K562 (cell line): ENCODE data around the gene TARS3. TPM values are rescaled to one million over a fixed set of nuclear protein-coding genes. Genes with fewer than 3 reads are reported as not detected.

Experiments
- ATAC-seq: fragments of 200-7000 bp; cut with Tn5 transposase; 3 replicates; pipeline ENCODE4 v1.9.1; 2020; ENCODE audit warnings: moderate library complexity
- BruUV-seq: library from RNA; stranded (reverse); fragments of 400-500 nt; replicated peaks from 2 replicates; lab custom pipeline; 2021; lab: Mats Ljungman, UMichigan
- CTCF ChIA-PET: fragments of 300-600 bp; formaldehyde crosslinking; extraction: SDS; loops from one replicate; lab custom pipeline; 2021; ENCODE audit warnings: low intra/inter-chr PET ratio; lab: Yijun Ruan, JAX
- POLR2A ChIA-PET: fragments of 300-600, 350-650 bp; sonication (Branson Sonifier 250); formaldehyde crosslinking; extraction: SDS; loops from one replicate; lab custom pipeline; 2021; ENCODE audit warnings: antibody characterized with exemption, inconsistent platforms; lab: Yijun Ruan, JAX
- DNase-seq, 4 experiments: peaks; one replicate each; pipeline versions ENCODE4 v3.0.0 to v3.0.0-alpha.2; 2011 to 2018; ENCODE audit warnings: low spot score in 3 of 4, mixed read lengths in 3 of 4; ENCODE audit errors: extremely low read depth in 1 of 4
- FAIRE-seq: peaks from 2 replicates; lab custom pipeline; 2011; peaks lifted over from hg19 to GRCh38; lab: Jason Lieb, UNC
- H2AFZ ChIP-seq: 2 replicates; pipeline ENCODE4 v1.6.0; 2011; ENCODE audit warnings: low read depth, low read length, control low read depth, inconsistent platforms
- H3K27ac ChIP-seq: fragments of 200-600 bp; 3 replicates; pipeline ENCODE4 v1.8.0; 2011; ENCODE audit warnings: low read depth, mild to moderate bottlenecking, control low read depth, inconsistent platforms, low read length, moderate library complexity, mixed read lengths; ENCODE audit errors: extremely low read depth
- H3K27me3 ChIP-seq, 2 experiments: fragments of 300-600 bp in 1 of 2; 2 replicates in 1 of 2; 3 replicates in 1 of 2; pipeline versions ENCODE4 v1.6.0 to v1.8.0; 2011; ENCODE audit warnings: inconsistent platforms in 2 of 2, low read length in 2 of 2, mild to moderate bottlenecking in 1 of 2, mixed read lengths in 1 of 2, moderate library complexity in 1 of 2; ENCODE audit not compliant: control insufficient read depth in 2 of 2, insufficient read depth in 2 of 2
- H3K36me3 ChIP-seq: fragments of 300-600 bp; 3 replicates; pipeline ENCODE4 v1.8.0; 2011; ENCODE audit warnings: mild to moderate bottlenecking, low read length, inconsistent platforms; ENCODE audit not compliant: control insufficient read depth, insufficient read depth
- H3K4me1 ChIP-seq, 2 experiments: fragments of 200-600 bp in 1 of 2; replicated peaks in 1 of 2; 2 replicates in 1 of 2; 3 replicates in 1 of 2; pipeline versions ENCODE4 v1.5.1 to v1.8.0; 2011; ENCODE audit warnings: inconsistent platforms in 2 of 2, low read length in 2 of 2, mild to moderate bottlenecking in 1 of 2, mixed read lengths in 1 of 2, moderate library complexity in 1 of 2; ENCODE audit not compliant: control insufficient read depth in 2 of 2, insufficient read depth in 2 of 2
- H3K4me2 ChIP-seq: 2 replicates; pipeline ENCODE4 v1.6.1; 2011; ENCODE audit warnings: low read length, control low read depth, inconsistent platforms, mixed read lengths; ENCODE audit not compliant: insufficient read depth
- H3K4me3 ChIP-seq: fragments of 200-600 bp; sonication (generic), shearing (Covaris generic); 2 replicates; pipeline ENCODE4 v1.5.1; 2016; ENCODE audit warnings: control low read depth, inconsistent platforms
- H3K79me2 ChIP-seq: fragments of 200-600 bp; 3 replicates; pipeline ENCODE4 v1.8.0; 2011; ENCODE audit warnings: low read length, inconsistent platforms; ENCODE audit not compliant: control insufficient read depth, insufficient read depth
- H3K9ac ChIP-seq, 2 experiments: 2 replicates each; pipeline versions ENCODE4 v1.6.0 to v1.6.1; 2011; ENCODE audit warnings: low read depth in 2 of 2, low read length in 2 of 2, control low read depth in 1 of 2, inconsistent platforms in 1 of 2, mild to moderate bottlenecking in 1 of 2, mixed read lengths in 1 of 2; ENCODE audit not compliant: insufficient read depth in 1 of 2
- H3K9me1 ChIP-seq: one replicate; pipeline ENCODE4 v1.6.0; 2011; ENCODE audit warnings: inconsistent platforms, mild to moderate bottlenecking, low read length, moderate library complexity; ENCODE audit not compliant: control insufficient read depth, insufficient read depth
- H3K9me3 ChIP-seq: replicated peaks from 2 replicates; pipeline ENCODE4 v1.5.1; 2011; ENCODE audit warnings: low read depth, low read length, inconsistent platforms; ENCODE audit not compliant: control insufficient read depth, insufficient read depth
- H4K20me1 ChIP-seq: replicated peaks from 2 replicates; pipeline ENCODE4 v1.6.1; 2011; ENCODE audit warnings: low read length, inconsistent platforms, mixed read lengths; ENCODE audit not compliant: control insufficient read depth, insufficient read depth
- ATF3 ChIP-seq, 2 experiments: fragments of 450-650 bp in 1 of 2; sonication (generic) in 1 of 2; formaldehyde crosslinking in 1 of 2; IDR thresholded peaks in 1 of 2; conservative IDR thresholded peaks in 1 of 2; 2 replicates each; pipeline versions ENCODE4 v1.6.1 to v1.8.1; 2016 to 2023; ENCODE audit warnings: mild to moderate bottlenecking in 2 of 2, moderate library complexity in 2 of 2, inconsistent platforms in 1 of 2, missing genetic modification reagents in 1 of 2
- ATF7 ChIP-seq: fragments of 450-650 bp; IDR thresholded peaks from 2 replicates; pipeline ENCODE4 v1.7.1; 2014; ENCODE audit warnings: mild to moderate bottlenecking, moderate library complexity
- HIVEP1 ChIP-seq: fragments of 250-450 bp; sonication (Bioruptor Pico); IDR thresholded peaks from 2 replicates; pipeline ENCODE4 v1.4.0; 2020; ENCODE audit warnings: mild to moderate bottlenecking
- JUND ChIP-seq, 2 experiments: IDR thresholded peaks; 2 replicates in 1 of 2; 3 replicates in 1 of 2; pipeline ENCODE4 v1.6.1; 2011; ENCODE audit warnings: borderline replicate concordance in 2 of 2, low read depth in 2 of 2, low read length in 2 of 2, improper control_type of control experiment in 1 of 2, missing biosample characterization in 1 of 2, missing genetic modification characterization in 1 of 2, missing genetic modification reagents in 1 of 2
- PHTF2 ChIP-seq: fragments of 250-450 bp; sonication (Bioruptor Pico); IDR thresholded peaks from 2 replicates; pipeline ENCODE4 v1.5.0; 2021; ENCODE audit warnings: mild to moderate bottlenecking
- PKNOX1 ChIP-seq: fragments of 450-650 bp; IDR thresholded peaks from 2 replicates; pipeline ENCODE4 v1.6.1; 2016
- RBM22 ChIP-seq: fragments of 200-400 bp; formaldehyde crosslinking; IDR thresholded peaks from 2 replicates; pipeline ENCODE4 v1.6.1; 2018; ENCODE audit warnings: low read length, low read depth; ENCODE audit not compliant: poor library complexity, severe bottlenecking
- TAF1 ChIP-seq: IDR thresholded peaks from 2 replicates; pipeline ENCODE4 v1.6.1; 2011; ENCODE audit warnings: mild to moderate bottlenecking, low read length, moderate library complexity; ENCODE audit not compliant: insufficient read depth, control insufficient read depth, severe bottlenecking; ENCODE audit errors: extremely low read depth
- WGBS: fragments of 100-300 bp; shearing (Covaris generic); methylation state at CpG from one replicate; pipeline ENCODE4 v1.1.6; 2016; ENCODE audit warnings: low coverage, mixed read lengths; ENCODE audit not compliant: insufficient coverage; ENCODE audit errors: missing lambda C conversion rate; 5-methylcytosine and 5-hydroxymethylcytosine counted together
- in situ Hi-C: fragments of 300-500 bp; cut with MboI; formaldehyde crosslinking; loops from 4 replicates; pipeline ENCODE4 v1.15.0; 2018; ENCODE audit warnings: inconsistent platforms, mixed read lengths
- intact Hi-C: fragments of 100-400 bp; cut with micrococcal nuclease; formaldehyde crosslinking; loops from 2 replicates; pipeline ENCODE4 v1.14.2; 2022
- polyA plus RNA-seq, 8 experiments: library from polyadenylated mRNA; depleted of rRNA in 4 of 8; stranded (reverse) in 5 of 8; unstranded in 3 of 8; fragments of >200 nt; fragmentation: Nextera tagmentation in 2 of 8; fragmentation: Illumina TruSeq in 1 of 8; extraction: Ambion mirVana in 2 of 8; extraction: Trizol in 1 of 8; gene quantifications; 2 replicates each; pipeline versions ENCODE4 v1.2.1 to v1.2.3, GENCODE V29; 2011 to 2014; ENCODE audit warnings: inconsistent platforms in 1 of 8, missing spikeins in 1 of 8
- total RNA-seq, 7 experiments: library from RNA; depleted of rRNA in 6 of 7; stranded (reverse); fragments of >200 nt in 6 of 7; fragmentation: Illumina TruSeq in 2 of 7; extraction: Trizol in 2 of 7; gene quantifications; 2 replicates each; pipeline versions ENCODE4 v1.2.1 to v1.2.3, GENCODE V29; 2011 to 2021; ENCODE audit warnings: low replicate concordance in 1 of 7

TARS3 gene
- total and polyA plus RNA-seq, 9 of the 15 experiments (the other 6 are each of a cell fraction or from before 2014, with no cell fraction given) = 2.1 to 14.7 (median 9.8) TPM

GRCh38 chr15:101689901-101690300, 34.4 kb downstream of the TARS3 start:
- H3K4me2 ChIP-seq = no peak overlapping the region
- TF ChIP-seq PKNOX1 (peak; percentile 57; the same call in 1 of the 2 replicates), ATF3 (IDR thresholded peaks at IDR 0.05) (peak; percentile 86), ATF3 (CRISPR knock-in tag; conservative IDR thresholded peaks at IDR 0.05) (no peak), ATF7 (peak; percentile 25; the same call in 1 of the 2 replicates), HIVEP1 (CRISPR knock-in tag) (no peak), RBM22 (no peak), PHTF2 (CRISPR knock-in tag) (no peak), TAF1 (no peak), JUND (IDR thresholded peaks at IDR 0.05; ENCODE audit: borderline replicate concordance, low read depth, low read length) (peak; percentile 31; the same call in 1 of the 2 replicates), JUND (tag; IDR thresholded peaks at IDR 0.05; ENCODE audit: borderline replicate concordance, low read depth, low read length) (no peak)
- ATAC-seq (no peak), FAIRE-seq (no peak), DNase-seq (no peak)
- H3K79me2 ChIP-seq = no peaks in the 10 kb centered on the region
- H3K36me3 ChIP-seq = peaks cover 22% of the 10 kb centered on the region; the same call in 2 of the 3 replicates
- H4K20me1 ChIP-seq = no peaks in the 10 kb centered on the region
- H2AFZ ChIP-seq = no peak overlapping the region
- BruUV-seq = no TSS peak
- no peak overlapping the region for H3K4me3 ChIP-seq
- H3K9me3 ChIP-seq = no peaks in the 10 kb centered on the region
- 69% methylated on average over 6 of the region's 6 CpGs for WGBS
- POLR2A ChIA-PET = no interaction called here
- in situ Hi-C loops (no loop called here), intact Hi-C loops (no loop called here)
- CTCF ChIA-PET = no interaction called here
- no peak overlapping the region for H3K27ac ChIP-seq
- no peaks in the 10 kb centered on the region for H3K4me1 ChIP-seq
- no peak overlapping the region for H3K9ac ChIP-seq
- H3K27me3 ChIP-seq = no peaks in the 10 kb centered on the region
- no peaks in the 10 kb centered on the region for H3K9me1 ChIP-seq
